ENCODE measurements around the gene PLGLB2. TPM values are rescaled to one million over a fixed set of nuclear protein-coding genes. Genes with fewer than 3 reads are reported as not detected.
"Not testable (repeated sequence)": the region's sequence is repeated elsewhere in the genome, so short reads cannot be mapped to it uniquely, and the experiment has no call there.

PLGLB2 gene
- 1.4 and 1.5 TPM in 2 replicates for total RNA-seq (2014; rRNA removed; shearing (Covaris generic))
- 0.51 and 0.93 TPM in 2 replicates for polyA plus RNA-seq (2016; fragmentation: Nextera tagmentation; extraction: Ambion mirVana)

- 100% methylated on average over 1 to 2 of the region's 3 CpGs for WGBS, 2 experiments (ENCODE audit: low coverage in 1 of 2, low lambda C conversion rate in 2 of 2, missing lambda C conversion rate in 2 of 2)
- DNase-seq; H3K4me3 ChIP-seq; H4K20me1 ChIP-seq (ENCODE audit: insufficient read depth); in situ Hi-C loops (cut with MboI); H3K9me3 ChIP-seq (ENCODE audit: low read depth); H2AFZ ChIP-seq; H3K9ac ChIP-seq; H3K4me2 ChIP-seq (ENCODE audit: unreplicated experiment); H3K27ac ChIP-seq; H3K4me1 ChIP-seq (ENCODE audit: insufficient read depth); H3K27me3 ChIP-seq (replicated peaks; ENCODE audit: insufficient read depth); H3K9me2 ChIP-seq (ENCODE audit: insufficient read depth); H3K36me3 ChIP-seq (ENCODE audit: low read depth); H3K79me2 ChIP-seq (ENCODE audit: insufficient read depth); H3F3A ChIP-seq (ENCODE audit: insufficient read depth): not testable (repeated sequence)
Measured at GRCh38 chr2:87747791-87748190, at the start of gene PLGLB2. PLGLB2 (plus strand) TSS chr2:87748087; CDS start chr2:87748154, 67 bp downstream.

DNA sequence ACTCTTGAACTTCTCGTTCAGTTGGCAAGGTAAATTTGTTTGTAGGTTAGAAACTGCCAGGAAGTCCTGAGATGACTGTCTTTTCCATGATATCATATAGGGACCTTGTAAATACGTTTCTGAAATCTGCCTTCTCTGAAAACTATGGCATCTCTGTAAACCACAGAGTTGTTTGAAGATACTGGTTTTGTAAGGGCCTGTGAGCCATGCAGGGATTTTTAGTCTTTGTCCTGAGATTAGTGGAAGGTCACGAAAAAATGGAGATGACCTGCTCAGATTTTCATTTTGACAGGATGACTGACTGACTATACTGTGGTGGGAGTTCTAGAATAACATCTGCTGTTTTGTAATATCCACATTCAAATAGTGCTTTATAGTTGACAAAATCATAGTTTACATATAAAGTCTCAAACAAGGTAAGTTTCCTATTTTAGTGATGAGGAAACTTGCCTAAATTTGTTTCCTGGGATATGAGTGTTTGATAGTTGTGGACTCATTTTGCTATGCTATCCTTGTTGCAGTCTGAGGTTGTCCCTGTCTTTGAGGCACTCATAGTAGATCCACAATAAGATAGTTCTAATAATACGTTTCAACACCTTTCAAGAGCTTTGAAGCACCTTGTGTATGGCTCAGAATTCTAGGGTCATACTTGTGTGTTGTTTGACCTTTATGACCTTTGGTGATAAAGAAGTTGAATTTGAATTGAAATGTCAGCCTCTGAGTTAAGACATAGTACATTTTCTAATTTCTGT lies 43.1 kb upstream of the PLGLB2 start:
- WGBS, 2 experiments (ENCODE audit: low coverage in 1 of 2, low lambda C conversion rate in 2 of 2, missing lambda C conversion rate in 2 of 2): 96 to 100% methylated on average over 2 to 3 of the region's 4 CpGs
- H3K9ac ChIP-seq; H3K36me3 ChIP-seq (ENCODE audit: low read depth); H2AFZ ChIP-seq; H3K27me3 ChIP-seq (replicated peaks; ENCODE audit: insufficient read depth); H4K20me1 ChIP-seq (ENCODE audit: insufficient read depth); in situ Hi-C loops (cut with MboI); H3K27ac ChIP-seq; H3K9me3 ChIP-seq (ENCODE audit: low read depth); DNase-seq; H3K9me2 ChIP-seq (ENCODE audit: insufficient read depth); H3K4me1 ChIP-seq (ENCODE audit: insufficient read depth); H3F3A ChIP-seq (ENCODE audit: insufficient read depth); H3K4me3 ChIP-seq; H3K79me2 ChIP-seq (ENCODE audit: insufficient read depth); H3K4me2 ChIP-seq (ENCODE audit: unreplicated experiment): not testable (repeated sequence)

DNA sequence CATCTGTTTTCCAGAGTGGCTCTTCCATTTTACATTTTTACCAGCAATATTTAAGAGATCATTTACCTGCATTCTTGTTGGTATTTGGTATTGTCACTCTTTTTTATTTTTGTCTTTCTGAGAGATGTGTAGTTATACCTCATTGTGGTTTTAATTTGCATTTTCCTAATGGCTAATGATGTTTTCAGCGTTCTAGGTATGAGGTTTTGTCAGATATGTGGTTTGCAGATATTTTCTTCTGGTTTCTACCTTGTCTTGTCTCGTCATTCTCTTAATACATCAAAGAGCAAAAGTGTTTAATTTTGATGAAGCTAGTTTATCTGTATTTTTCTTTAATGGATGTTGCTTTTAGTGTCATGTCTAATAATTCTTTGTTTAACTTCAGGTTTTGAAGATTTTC lies 39.5 kb upstream of the PLGLB2 start:
- in situ Hi-C loops (cut with MboI); H2AFZ ChIP-seq; H3K9me2 ChIP-seq (ENCODE audit: insufficient read depth); H3K79me2 ChIP-seq (ENCODE audit: insufficient read depth); H3K36me3 ChIP-seq (ENCODE audit: low read depth); DNase-seq; H3K27ac ChIP-seq; H3K9me3 ChIP-seq (ENCODE audit: low read depth); H3F3A ChIP-seq (ENCODE audit: insufficient read depth); H4K20me1 ChIP-seq (ENCODE audit: insufficient read depth); H3K9ac ChIP-seq; H3K4me3 ChIP-seq; H3K4me1 ChIP-seq (ENCODE audit: insufficient read depth); H3K4me2 ChIP-seq (ENCODE audit: unreplicated experiment); H3K27me3 ChIP-seq (replicated peaks; ENCODE audit: insufficient read depth): not testable (repeated sequence)
- 67 to 75% methylated on average over 2 of the region's 2 CpGs for WGBS, 2 experiments (ENCODE audit: low coverage in 1 of 2, low lambda C conversion rate in 2 of 2, missing lambda C conversion rate in 2 of 2)

DNA sequence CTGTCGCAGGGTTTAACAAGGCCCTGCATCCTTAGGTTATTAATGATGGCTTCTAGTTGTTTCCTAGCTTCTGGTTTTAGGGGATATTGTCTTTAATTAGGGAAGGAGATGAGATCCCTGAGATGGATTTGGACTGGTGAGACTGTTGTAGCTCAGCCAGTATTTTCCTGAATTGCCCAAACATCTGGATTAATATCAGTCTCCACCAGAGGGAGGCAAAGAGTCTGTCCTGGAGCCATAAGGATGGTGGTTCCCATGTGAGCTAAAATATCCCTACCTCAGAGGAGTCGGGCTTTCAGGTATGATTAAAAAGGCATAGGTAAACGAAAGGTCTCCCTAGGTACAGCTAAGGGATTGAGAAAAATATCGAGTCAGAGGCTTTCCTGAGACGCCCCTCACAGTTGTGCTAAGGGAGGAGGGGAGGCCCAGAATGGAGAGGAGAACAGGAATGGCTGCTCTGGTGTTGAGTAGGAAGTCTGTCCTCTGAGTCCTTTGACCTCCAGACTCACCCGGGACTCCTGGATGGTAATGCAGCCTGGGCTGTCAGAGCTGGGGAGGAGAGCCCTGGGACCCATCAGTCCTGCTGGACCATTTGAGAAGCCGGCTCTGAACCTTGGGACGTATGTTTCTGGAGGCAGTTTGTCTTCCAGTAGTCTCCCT lies 19.8 kb upstream of the PLGLB2 start:
- H3K27ac ChIP-seq; H3K4me3 ChIP-seq; H3K27me3 ChIP-seq (replicated peaks; ENCODE audit: insufficient read depth); H3K9ac ChIP-seq; H3K4me2 ChIP-seq (ENCODE audit: unreplicated experiment); H4K20me1 ChIP-seq (ENCODE audit: insufficient read depth); H3K9me2 ChIP-seq (ENCODE audit: insufficient read depth); H2AFZ ChIP-seq; H3F3A ChIP-seq (ENCODE audit: insufficient read depth); H3K79me2 ChIP-seq (ENCODE audit: insufficient read depth); H3K4me1 ChIP-seq (ENCODE audit: insufficient read depth); H3K36me3 ChIP-seq (ENCODE audit: low read depth); H3K9me3 ChIP-seq (ENCODE audit: low read depth); DNase-seq; in situ Hi-C loops (cut with MboI): not testable (repeated sequence)
- no CpG with 5 or more reads among the region's 8 CpGs for WGBS, 2 experiments (ENCODE audit: low coverage in 1 of 2, low lambda C conversion rate in 2 of 2, missing lambda C conversion rate in 2 of 2)

DNA sequence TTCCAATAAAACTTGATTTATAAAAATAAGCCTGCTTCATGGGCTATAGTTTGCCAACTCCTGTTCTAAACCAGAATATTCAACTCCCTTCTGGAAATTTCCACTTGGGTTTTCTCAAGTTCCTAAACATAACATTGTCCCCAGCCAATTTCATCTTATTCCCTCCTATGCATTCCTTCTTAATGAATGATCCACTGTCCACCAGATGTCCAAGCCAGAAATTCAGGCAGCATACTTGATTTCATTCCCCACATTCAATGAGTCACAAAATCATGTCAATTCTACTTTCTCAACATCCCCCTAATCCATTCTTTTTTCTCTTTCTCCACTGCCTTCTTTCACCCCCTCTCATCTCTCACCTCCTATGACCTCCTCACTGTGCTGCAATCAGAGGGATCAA lies 7.0 kb upstream of the PLGLB2 start:
- H3F3A ChIP-seq (ENCODE audit: insufficient read depth); H3K4me1 ChIP-seq (ENCODE audit: insufficient read depth); H3K36me3 ChIP-seq (ENCODE audit: low read depth); H3K9ac ChIP-seq; H3K27me3 ChIP-seq (replicated peaks; ENCODE audit: insufficient read depth); H3K4me2 ChIP-seq (ENCODE audit: unreplicated experiment); H3K27ac ChIP-seq; H3K9me2 ChIP-seq (ENCODE audit: insufficient read depth); H3K79me2 ChIP-seq (ENCODE audit: insufficient read depth); H2AFZ ChIP-seq; H3K9me3 ChIP-seq (ENCODE audit: low read depth); in situ Hi-C loops (cut with MboI); H4K20me1 ChIP-seq (ENCODE audit: insufficient read depth); DNase-seq; H3K4me3 ChIP-seq: not testable (repeated sequence)

DNA sequence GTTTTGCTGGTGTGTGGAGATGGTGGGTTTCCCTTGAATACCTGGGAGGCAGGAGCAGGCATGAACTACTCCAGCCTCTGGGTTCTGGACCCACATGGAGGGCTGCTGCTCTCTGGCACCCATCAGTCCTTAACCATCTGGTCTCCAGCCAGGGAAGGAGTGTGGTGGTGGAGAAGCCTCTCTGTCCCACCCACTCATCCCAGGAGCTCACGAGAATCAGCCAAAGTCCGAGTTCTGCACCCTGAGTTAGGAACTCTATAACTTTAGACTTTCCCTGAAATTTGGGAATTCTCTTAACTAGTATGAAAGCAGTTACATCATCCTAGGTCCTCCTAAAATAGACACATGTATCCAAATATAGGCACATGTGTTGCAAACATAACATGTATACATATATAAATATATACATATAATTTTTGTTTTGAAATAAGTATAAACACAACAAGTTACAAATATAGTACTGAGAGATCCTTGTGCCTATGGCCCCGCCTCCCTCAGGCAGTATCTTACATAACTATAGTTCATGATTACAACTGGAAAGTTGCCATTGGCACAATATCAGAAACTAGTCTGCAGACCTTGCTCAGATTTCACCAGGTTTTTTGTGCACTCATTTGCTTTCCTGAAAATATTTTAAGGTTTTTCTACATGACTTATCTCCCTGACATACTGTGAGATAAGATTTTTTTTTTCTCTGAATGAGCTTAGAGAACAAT lies 5.3 kb upstream of the PLGLB2 start:
- H3K9ac ChIP-seq; H3K79me2 ChIP-seq (ENCODE audit: insufficient read depth); H2AFZ ChIP-seq; H3K36me3 ChIP-seq (ENCODE audit: low read depth); H3K4me2 ChIP-seq (ENCODE audit: unreplicated experiment); H3K4me1 ChIP-seq (ENCODE audit: insufficient read depth); H3K9me3 ChIP-seq (ENCODE audit: low read depth); H4K20me1 ChIP-seq (ENCODE audit: insufficient read depth); H3K9me2 ChIP-seq (ENCODE audit: insufficient read depth); H3K27me3 ChIP-seq (replicated peaks; ENCODE audit: insufficient read depth); H3K27ac ChIP-seq; DNase-seq; in situ Hi-C loops (cut with MboI); H3F3A ChIP-seq (ENCODE audit: insufficient read depth); H3K4me3 ChIP-seq: not testable (repeated sequence)
- WGBS, 2 experiments (ENCODE audit: low coverage in 1 of 2, low lambda C conversion rate in 2 of 2, missing lambda C conversion rate in 2 of 2): no CpG with 5 or more reads among the region's 3 CpGs

GRCh38 chr2:87743638-87744037 lies 4.2 kb upstream of the PLGLB2 start:
- H3K9me2 ChIP-seq (ENCODE audit: insufficient read depth); H3K9ac ChIP-seq; H3F3A ChIP-seq (ENCODE audit: insufficient read depth); H3K27me3 ChIP-seq (replicated peaks; ENCODE audit: insufficient read depth); H3K4me1 ChIP-seq (ENCODE audit: insufficient read depth); in situ Hi-C loops (cut with MboI); H3K36me3 ChIP-seq (ENCODE audit: low read depth); H3K9me3 ChIP-seq (ENCODE audit: low read depth); H4K20me1 ChIP-seq (ENCODE audit: insufficient read depth); H3K79me2 ChIP-seq (ENCODE audit: insufficient read depth); H3K4me3 ChIP-seq; H2AFZ ChIP-seq; H3K27ac ChIP-seq; DNase-seq; H3K4me2 ChIP-seq (ENCODE audit: unreplicated experiment): not testable (repeated sequence)
- WGBS, 2 experiments (ENCODE audit: low coverage in 1 of 2, low lambda C conversion rate in 2 of 2, missing lambda C conversion rate in 2 of 2): 49 to 55% methylated on average over 1 to 2 of the region's 5 CpGs

All from GM23248 (cell line).